Measurements from ENCODE around the gene SAMD1. TPM values are rescaled to one million over a fixed set of nuclear protein-coding genes. Genes with fewer than 3 reads are reported as not detected.

Gene SAMD1
- total and polyA plus RNA-seq, 2 of the 8 experiments (the other 6 are each of a cell fraction or from before 2014, with no cell fraction given), result 40.0 to 100 TPM

- Histone ChIP-seq H3K27me3 (replicated peaks in 1 of 4; ENCODE audit: control insufficient read depth in 3 of 4, extremely low read depth in 1 of 4, insufficient read depth in 3 of 4, low read length in 3 of 4) (peaks cover 17 to 33% (median 28%) of the 10 kb centered on the region in 4 experiments), H3K56ac (replicated peaks; ENCODE audit: insufficient read length, low read depth, low read length) (no peak overlapping the region), H2BK15ac (ENCODE audit: low read length) (peak overlapping the region; percentile 61; the same call in 1 of the 2 replicates), H3K36me3 (ENCODE audit: control insufficient read depth in 2 of 4, insufficient read depth in 4 of 4, low read length in 3 of 4) (no peaks in the 10 kb centered on the region), H4K8ac (ENCODE audit: extremely low read depth, insufficient read depth, low read length) (no peak overlapping the region; the same call in 1 of the 2 replicates), H2AK5ac (ENCODE audit: low read depth, low read length) (no peak overlapping the region), H3K9ac (replicated peaks in 1 of 4; ENCODE audit: extremely low read depth in 1 of 4, low read depth in 3 of 4, low read length in 3 of 4) (no peak overlapping the region), H3K79me2 (ENCODE audit: control insufficient read depth in 1 of 2, insufficient read depth in 2 of 2, low read length in 2 of 2) (no peaks in the 10 kb centered on the region), H3K4me2 (ENCODE audit: insufficient read depth in 1 of 2, low read depth in 2 of 2, low read length in 2 of 2) (no peak overlapping the region), H2BK5ac (ENCODE audit: low read depth, low read length) (no peak overlapping the region), H2BK12ac (ENCODE audit: low read depth, low read length) (no peak overlapping the region), H3K79me1 (ENCODE audit: low read depth, low read length) (no peaks in the 10 kb centered on the region), H4K20me1 (replicated peaks in 1 of 2; ENCODE audit: control insufficient read depth in 1 of 2, insufficient read depth in 2 of 2, low read length in 2 of 2) (peaks cover 0 to 2% of the 10 kb centered on the region in 2 experiments), H3K23me2 (ENCODE audit: low read depth, low read length) (peaks cover 18% of the 10 kb centered on the region; the same call in 1 of the 2 replicates), H3K27ac (ENCODE audit: low read depth, low read length) (no peak overlapping the region), H3K4ac (replicated peaks; ENCODE audit: insufficient read length, low read depth, low read length) (no peak overlapping the region), H4K91ac (replicated peaks; ENCODE audit: insufficient read length, low read length) (no peak overlapping the region), H4K5ac (ENCODE audit: insufficient read length, low read depth, low read length) (no peak overlapping the region), H3K9me3 (ENCODE audit: insufficient read depth in 2 of 2, low read depth in 1 of 2, low read length in 1 of 2) (no peaks in the 10 kb centered on the region; a peak in 1 of 4 replicates), H3K4me3 (ENCODE audit: extremely low read depth in 1 of 4, insufficient read depth in 2 of 4, low read depth in 3 of 4, low read length in 4 of 4) (no peak overlapping the region), H3K18ac (ENCODE audit: extremely low read depth, low read length) (no peak overlapping the region), H3K14ac (ENCODE audit: insufficient read length) (no peak overlapping the region), H3K23ac (ENCODE audit: insufficient read length) (no peak overlapping the region), H2AFZ (ENCODE audit: low read length) (no peak overlapping the region), H2BK120ac (replicated peaks; ENCODE audit: low read depth, low read length) (no peak overlapping the region), H2BK20ac (ENCODE audit: low read length) (no peak overlapping the region), H3K4me1 (replicated peaks in 1 of 4; ENCODE audit: control insufficient read depth in 3 of 4, insufficient read depth in 4 of 4, low read length in 3 of 4) (peaks cover 0 to 15% (median 9%) of the 10 kb centered on the region in 4 experiments; a peak in 5 of 7 replicates)
- FAIRE-seq (no peak), DNase-seq (ENCODE audit: low read depth in 1 of 2, low spot score in 2 of 2) (no peak)
- ChIA-PET POLR2A (ENCODE audit: partially characterized antibody) (interaction anchor here (0.5 to 1.4 kb wide), 4 partner anchors 10 to 293 kb away, joined by 3 to 6 read pairs (median 4); no protein-coding TSS in a partner anchor), CTCF (ENCODE audit: partially characterized antibody) (interaction anchor here (1.0 to 7.0 kb wide), 13 partner anchors 9 to 267 kb away, joined by 3 to 103 read pairs (median 8); partner anchors contain the start of genes C19orf67, NANOS3 and PALM3)
- whole genome bisulfite sequencing, 2 experiments (ENCODE audit: extremely low coverage in 1 of 2, insufficient coverage in 1 of 2, insufficient read length in 1 of 2, insufficient replicate concordance in 2 of 2, low coverage in 1 of 2, low lambda C conversion rate in 2 of 2, missing lambda C conversion rate in 1 of 2), result 93% methylated on average over 43 of the region's 43 CpGs; no CpG with 5 or more reads in 1 of the 2 experiments
- TF ChIP-seq HDAC6 (IDR thresholded peaks at IDR 0.05; ENCODE audit: low read depth, low read length), result no peak
- TF ChIP-seq ATF2 (IDR thresholded peaks at IDR 0.05; ENCODE audit: low read length), result no peak
- no peak for TF ChIP-seq ASH2L (IDR thresholded peaks at IDR 0.05; ENCODE audit: low read length)
- TF ChIP-seq NANOG (IDR thresholded peaks at IDR 0.05; ENCODE audit: insufficient read depth, low read depth, low read length, poor library complexity, severe bottlenecking), result no peak
- no peak for TF ChIP-seq POLR2A (IDR thresholded peaks at IDR 0.05; ENCODE audit: control extremely low read depth in 1 of 2, low read depth in 2 of 2, low read length in 2 of 2)
- TF ChIP-seq, protein P1, sequence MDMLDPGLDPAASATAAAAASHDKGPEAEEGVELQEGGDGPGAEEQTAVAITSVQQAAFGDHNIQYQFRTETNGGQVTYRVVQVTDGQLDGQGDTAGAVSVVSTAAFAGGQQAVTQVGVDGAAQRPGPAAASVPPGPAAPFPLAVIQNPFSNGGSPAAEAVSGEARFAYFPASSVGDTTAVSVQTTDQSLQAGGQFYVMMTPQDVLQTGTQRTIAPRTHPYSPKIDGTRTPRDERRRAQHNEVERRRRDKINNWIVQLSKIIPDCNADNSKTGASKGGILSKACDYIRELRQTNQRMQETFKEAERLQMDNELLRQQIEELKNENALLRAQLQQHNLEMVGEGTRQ (IDR thresholded peaks at IDR 0.05; ENCODE audit: low read length), result no peak
- no peak for TF ChIP-seq EGR1 (IDR thresholded peaks at IDR 0.05; ENCODE audit: borderline replicate concordance, low read depth, low read length)
- TF ChIP-seq SAP30 (IDR thresholded peaks at IDR 0.05; ENCODE audit: insufficient read depth, insufficient replicate concordance, low read length), result no peak
Measured at GRCh38 chr19:14070268-14071050, 20.1 kb downstream of the SAMD1 start.
